Keratinocyte (primary cell): ENCODE data around the gene FA2H. TPM values are rescaled to one million over a fixed set of nuclear protein-coding genes. Genes with fewer than 3 reads are reported as not detected.

Experiments used
- DNase-seq: peaks from one replicate; pipeline ENCODE4 v3.0.0-alpha.2; 2011; ENCODE audit warnings: low read depth, missing footprints, low spot score
- FAIRE-seq: peaks from 2 replicates; lab custom pipeline; 2011; peaks lifted over from hg19 to GRCh38; lab: Jason Lieb, UNC
- H2AFZ ChIP-seq: 2 replicates; pipeline ENCODE4 v1.6.0; 2012; ENCODE audit warnings: low read length, control low read depth, inconsistent platforms; ENCODE audit not compliant: control insufficient read depth
- H3K27ac ChIP-seq: 2 replicates; pipeline ENCODE4 v1.5.1; 2011; ENCODE audit warnings: low read length; ENCODE audit not compliant: control insufficient read depth, insufficient read depth
- H3K27me3 ChIP-seq: 3 replicates; pipeline ENCODE4 v1.6.0; 2011; ENCODE audit warnings: low read length; ENCODE audit not compliant: control insufficient read depth, insufficient read depth; ENCODE audit errors: extremely low read depth
- H3K36me3 ChIP-seq, 2 experiments: 2 replicates in 1 of 2; 3 replicates in 1 of 2; pipeline ENCODE4 v1.5.1; 2011; ENCODE audit warnings: low read length in 2 of 2, mild to moderate bottlenecking in 1 of 2; ENCODE audit not compliant: control insufficient read depth in 2 of 2, insufficient read depth in 2 of 2; ENCODE audit errors: extremely low read depth in 1 of 2
- H3K4me1 ChIP-seq: 3 replicates; pipeline ENCODE4 v1.5.1; 2011; ENCODE audit warnings: low read length; ENCODE audit not compliant: control insufficient read depth, insufficient read depth; ENCODE audit errors: extremely low read depth
- H3K4me2 ChIP-seq: 3 replicates; pipeline ENCODE4 v1.6.0; 2011; ENCODE audit warnings: low read depth, low read length; ENCODE audit not compliant: control insufficient read depth, insufficient read depth; ENCODE audit errors: extremely low read depth
- H3K4me3 ChIP-seq, 3 experiments: fragments of 200-600 bp in 1 of 3; sonication (generic) in 1 of 3; 2 replicates in 2 of 3; 3 replicates in 1 of 3; pipeline ENCODE4 v1.5.1; 2011 to 2016; ENCODE audit warnings: low read length in 3 of 3, mild to moderate bottlenecking in 3 of 3, control low read depth in 2 of 3, inconsistent platforms in 1 of 3, low read depth in 1 of 3, mixed read lengths in 1 of 3, mixed run types in 1 of 3, moderate library complexity in 1 of 3; ENCODE audit not compliant: control insufficient read depth in 2 of 3, insufficient read depth in 2 of 3; ENCODE audit errors: extremely low read depth in 1 of 3
- H3K79me2 ChIP-seq: 2 replicates; pipeline ENCODE4 v1.6.0; 2012; ENCODE audit warnings: low read length; ENCODE audit not compliant: control insufficient read depth, insufficient read depth
- H3K9ac ChIP-seq: 3 replicates; pipeline ENCODE4 v1.6.0; 2011; ENCODE audit warnings: low read length; ENCODE audit not compliant: control insufficient read depth, insufficient read depth; ENCODE audit errors: extremely low read depth
- H3K9me1 ChIP-seq: 3 replicates; pipeline ENCODE4 v1.6.0; 2011; ENCODE audit warnings: low read length; ENCODE audit not compliant: control insufficient read depth, insufficient read depth; ENCODE audit errors: extremely low read depth
- H3K9me3 ChIP-seq: 2 replicates; pipeline ENCODE4 v1.5.1; 2012; ENCODE audit warnings: low read depth, low read length; ENCODE audit not compliant: control insufficient read depth
- H4K20me1 ChIP-seq: 3 replicates; pipeline ENCODE4 v1.6.0; 2011; ENCODE audit warnings: low read length; ENCODE audit not compliant: control insufficient read depth, insufficient read depth; ENCODE audit errors: extremely low read depth
- CTCF ChIP-seq, 3 experiments: IDR thresholded peaks in 1 of 3; conservative IDR thresholded peaks in 1 of 3; optimal IDR thresholded peaks in 1 of 3; 2 replicates in 2 of 3; 3 replicates in 1 of 3; pipeline versions ENCODE3 to v1.5.1; 2011; ENCODE audit warnings: low read length in 3 of 3, mild to moderate bottlenecking in 3 of 3, moderate library complexity in 2 of 3, control low read depth in 1 of 3, inconsistent platforms in 1 of 3; ENCODE audit not compliant: insufficient read depth in 2 of 3; ENCODE audit errors: extremely low read depth in 1 of 3
- EZH2 ChIP-seq: IDR thresholded peaks from one replicate; pipeline ENCODE4 v1.6.1; 2012; ENCODE audit warnings: inconsistent platforms, mild to moderate bottlenecking, low read length, moderate library complexity
- dilution Hi-C: fragments of 300-500 bp; cut with MboI; formaldehyde crosslinking; loops from one replicate; pipeline ENCODE4 v1.7.0; 2020; ENCODE audit warnings: low sequenced_read_pairs; ENCODE audit not compliant: extremely low pct_ligation_motif_present
- polyA plus RNA-seq, 5 experiments: library from polyadenylated mRNA; depleted of rRNA in 3 of 5; stranded (reverse) in 3 of 5; stranded (forward) in 1 of 5; unstranded in 1 of 5; fragments of >200 nt; gene quantifications; 1 replicate in 1 of 5; 2 replicates in 3 of 5; 3 replicates in 1 of 5; pipeline versions ENCODE4 v1.2.1 to v1.2.3, GENCODE V29; 2011 to 2012; ENCODE audit warnings: missing spikeins in 2 of 5, low read depth in 1 of 5, low replicate concordance in 1 of 5

The FA2H gene
- polyA plus RNA-seq, 1 donor (not counting 4 experiments of a cell fraction or from before 2014, with no cell fraction given) = 0.16 TPM

- H3K79me2 ChIP-seq = peaks cover 11% of the 10 kb centered on the region
- H3K36me3 ChIP-seq = peaks cover 4 to 8% of the 10 kb centered on the region in 2 experiments
- H3K9me1 ChIP-seq = peaks cover 2% of the 10 kb centered on the region
- H3K4me3 ChIP-seq = peak overlapping the region; percentile 67 to 88 (median 75)
- H3K9ac ChIP-seq = peak overlapping the region; percentile 89
- H3K27ac ChIP-seq = peak overlapping the region; percentile 71
- FAIRE-seq = no peak
- H4K20me1 ChIP-seq = peaks cover 3% of the 10 kb centered on the region
- H3K27me3 ChIP-seq = no peaks in the 10 kb centered on the region
- H3K9me3 ChIP-seq = no peaks in the 10 kb centered on the region
- TF ChIP-seq CTCF (optimal IDR thresholded peaks at IDR 0.05 in 1 of 3, IDR thresholded peaks at IDR 0.05 in 1 of 3, conservative IDR thresholded peaks at IDR 0.05 in 1 of 3; ENCODE audit: extremely low read depth in 1 of 3, insufficient read depth in 2 of 3, low read length in 3 of 3) (no peak), EZH2 (no peak)
- H3K4me1 ChIP-seq = peaks cover 23% of the 10 kb centered on the region
- H2AFZ ChIP-seq = peak overlapping the region; percentile 82
- peak overlapping the region; percentile 75 for H3K4me2 ChIP-seq
- DNase-seq = no peak
- dilution Hi-C loops = no loop called here
Measured at GRCh38 chr16:74699666-74700065, 75.0 kb downstream of the FA2H start.

GRCh38 chr16:74698222-74698621 is 76.4 kb downstream of the FA2H start:
- no peak for FAIRE-seq
- Histone ChIP-seq H3K9me3 (no peaks in the 10 kb centered on the region), H2AFZ (no peak overlapping the region), H3K4me3 (peak overlapping the region in 1 of 3 experiments; percentile 49), H3K27ac (peak overlapping the region; percentile 5), H3K4me1 (peaks cover 23% of the 10 kb centered on the region), H3K9me1 (peaks cover 2% of the 10 kb centered on the region), H3K36me3 (peaks cover 7 to 8% of the 10 kb centered on the region in 2 experiments), H3K27me3 (no peaks in the 10 kb centered on the region), H4K20me1 (peaks cover 3% of the 10 kb centered on the region), H3K4me2 (peak overlapping the region; percentile 64), H3K79me2 (peaks cover 11% of the 10 kb centered on the region), H3K9ac (peak overlapping the region; percentile 8)
- dilution Hi-C loops = no loop called here
- DNase-seq = no peak
- TF ChIP-seq CTCF (optimal IDR thresholded peaks at IDR 0.05 in 1 of 3, IDR thresholded peaks at IDR 0.05 in 1 of 3, conservative IDR thresholded peaks at IDR 0.05 in 1 of 3; ENCODE audit: extremely low read depth in 1 of 3, insufficient read depth in 2 of 3, low read length in 3 of 3) (no peak), EZH2 (no peak)
